NCI-H2227 treated with DMSO at 0.1 percent for 48 hours (cell line): ENCODE data around the gene B3GNT3.
"Not testable (repeated sequence)": the region's sequence is repeated elsewhere in the genome, so short reads cannot be mapped to it uniquely, and the experiment has no call there.

Experiments used
- DNase-seq: peaks from one replicate; lab custom pipeline; 2025; lab: John Stamatoyannopoulos, UW

B3GNT3 gene

DNA sequence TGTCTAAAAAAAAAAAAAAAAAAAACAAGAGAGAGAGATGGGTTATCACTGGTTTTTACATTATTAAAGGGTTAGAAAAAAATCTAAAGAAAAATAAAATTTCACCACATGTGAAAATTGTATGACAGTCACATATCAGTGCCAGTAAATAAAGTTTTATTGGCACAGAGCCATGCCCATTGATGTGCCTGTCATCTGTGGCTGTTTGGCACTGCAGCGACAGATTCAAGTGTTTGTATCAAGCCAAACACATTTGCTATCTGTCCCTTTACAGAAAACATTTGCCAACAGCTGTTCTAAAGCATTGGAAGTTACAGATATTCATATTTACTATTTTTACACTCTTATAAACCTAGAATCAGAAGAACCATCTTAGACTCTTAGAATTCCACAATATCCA is 27.4 kb upstream of the B3GNT3 start:
- DNase-seq, result no peak

- no peak for DNase-seq
Observed at GRCh38 chr19:17770613-17771012, 24.3 kb upstream of the B3GNT3 start.

DNA sequence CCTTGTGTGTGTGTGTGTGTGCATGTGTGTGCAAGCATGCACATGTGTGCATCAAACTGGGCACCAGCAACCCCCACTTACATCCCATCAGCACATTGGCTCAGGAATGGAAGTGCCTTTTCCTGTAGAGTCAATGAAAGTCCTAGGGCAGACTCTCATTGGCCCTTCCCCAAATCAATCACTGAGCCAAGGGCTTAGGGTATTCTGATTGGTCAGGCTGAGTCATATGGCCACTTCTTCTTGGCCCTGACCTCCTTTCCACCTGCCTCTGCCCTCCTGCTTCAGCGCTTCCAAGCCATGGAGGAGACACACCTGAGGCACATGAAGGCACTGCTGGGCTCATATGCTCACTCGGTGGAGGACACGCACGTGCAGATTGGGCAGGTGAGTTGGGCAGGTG is 22.8 kb upstream of the B3GNT3 start:
- DNase-seq, result no peak

DNA sequence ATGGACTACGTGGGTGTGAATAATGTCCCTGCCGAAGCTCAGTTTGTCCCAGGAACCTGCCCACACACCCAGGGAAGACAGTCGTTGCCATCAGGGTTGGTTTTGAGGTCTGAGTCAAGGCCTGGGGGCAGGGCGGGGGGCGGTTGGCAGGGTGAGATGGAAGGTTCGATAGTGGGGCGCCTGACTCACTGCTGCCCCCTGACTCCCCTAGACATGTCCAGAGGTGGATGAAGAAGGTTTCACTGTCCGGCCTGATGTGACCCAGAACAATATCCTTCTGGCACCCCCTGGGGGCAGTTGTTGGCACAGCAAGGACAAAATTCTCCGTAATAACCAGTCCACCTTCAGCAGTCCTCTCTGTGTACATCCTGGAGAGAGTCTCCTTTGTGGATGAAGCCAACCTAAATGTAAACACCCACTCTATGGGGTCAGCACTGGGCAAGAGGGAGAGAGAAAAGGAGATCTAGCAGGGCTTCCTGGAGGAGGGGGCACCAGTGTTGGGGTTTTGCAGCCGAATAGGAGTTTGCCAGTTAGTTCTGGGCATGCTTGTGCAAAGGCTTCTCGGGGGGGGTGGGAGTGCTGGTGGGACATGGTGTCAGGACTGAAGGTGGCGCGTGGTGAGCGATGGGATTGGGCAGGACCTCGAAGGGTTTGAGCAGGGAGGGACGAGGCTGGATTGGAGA is 19.6 kb upstream of the B3GNT3 start:
- DNase-seq, result no peak

GRCh38 chr19:17775991-17776803 is 18.7 kb upstream of the B3GNT3 start:
- no peak for DNase-seq

DNA sequence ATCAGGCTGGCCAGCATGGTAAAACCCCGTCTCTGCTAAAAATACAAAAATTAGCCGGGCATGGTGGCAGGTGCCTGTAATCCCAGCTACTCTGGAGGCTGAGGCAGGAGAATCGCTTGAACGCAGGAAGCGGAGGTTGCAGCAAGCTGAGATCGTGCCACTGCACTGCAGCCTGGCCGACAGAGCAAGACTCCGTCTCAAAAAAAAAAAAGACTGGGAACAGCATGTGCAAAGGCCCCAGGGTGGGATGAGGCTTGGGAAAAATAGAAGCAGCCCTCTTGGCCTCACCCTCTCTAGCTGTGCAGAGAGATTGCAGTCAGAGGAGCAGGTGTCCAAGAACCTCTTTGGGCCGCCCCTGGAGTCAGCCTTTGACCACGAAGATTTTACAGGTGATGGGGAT is 17.1 kb upstream of the B3GNT3 start:
- not testable (repeated sequence) for DNase-seq

DNA sequence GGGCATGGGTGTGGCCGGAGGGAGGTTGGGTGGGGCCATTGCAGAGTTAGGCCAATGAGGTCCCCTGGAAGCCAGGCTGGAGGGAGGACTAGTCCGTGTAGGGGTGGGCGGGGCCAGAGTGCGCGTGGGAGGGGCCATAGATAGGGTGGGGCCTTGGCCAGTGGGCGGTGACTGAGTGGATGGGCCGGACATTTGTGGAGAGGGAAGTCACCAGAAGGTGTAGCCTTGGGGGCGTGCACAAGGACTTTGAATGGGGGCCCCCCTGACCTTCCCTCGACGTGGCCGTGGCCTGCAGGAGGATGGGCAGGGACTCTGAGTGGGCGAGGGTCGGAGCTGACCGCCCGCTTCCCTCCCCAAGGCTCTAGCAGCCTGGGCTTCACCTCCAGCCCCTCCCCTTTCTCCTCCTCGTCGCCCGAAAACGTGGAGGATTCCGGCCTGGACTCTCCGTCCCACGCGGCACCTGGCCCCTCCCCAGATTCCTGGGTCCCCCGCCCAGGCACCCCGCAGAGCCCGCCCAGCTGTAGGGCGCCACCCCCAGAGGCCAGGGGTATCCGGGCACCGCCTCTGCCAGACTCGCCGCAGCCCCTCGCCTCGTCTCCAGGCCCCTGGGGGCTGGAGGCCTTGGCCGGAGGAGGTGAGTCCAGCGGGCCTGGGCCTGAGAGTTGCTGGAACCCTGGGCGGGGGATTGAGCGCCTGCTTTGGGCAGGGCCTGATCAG is 16.5 kb upstream of the B3GNT3 start:
- no peak for DNase-seq

DNA sequence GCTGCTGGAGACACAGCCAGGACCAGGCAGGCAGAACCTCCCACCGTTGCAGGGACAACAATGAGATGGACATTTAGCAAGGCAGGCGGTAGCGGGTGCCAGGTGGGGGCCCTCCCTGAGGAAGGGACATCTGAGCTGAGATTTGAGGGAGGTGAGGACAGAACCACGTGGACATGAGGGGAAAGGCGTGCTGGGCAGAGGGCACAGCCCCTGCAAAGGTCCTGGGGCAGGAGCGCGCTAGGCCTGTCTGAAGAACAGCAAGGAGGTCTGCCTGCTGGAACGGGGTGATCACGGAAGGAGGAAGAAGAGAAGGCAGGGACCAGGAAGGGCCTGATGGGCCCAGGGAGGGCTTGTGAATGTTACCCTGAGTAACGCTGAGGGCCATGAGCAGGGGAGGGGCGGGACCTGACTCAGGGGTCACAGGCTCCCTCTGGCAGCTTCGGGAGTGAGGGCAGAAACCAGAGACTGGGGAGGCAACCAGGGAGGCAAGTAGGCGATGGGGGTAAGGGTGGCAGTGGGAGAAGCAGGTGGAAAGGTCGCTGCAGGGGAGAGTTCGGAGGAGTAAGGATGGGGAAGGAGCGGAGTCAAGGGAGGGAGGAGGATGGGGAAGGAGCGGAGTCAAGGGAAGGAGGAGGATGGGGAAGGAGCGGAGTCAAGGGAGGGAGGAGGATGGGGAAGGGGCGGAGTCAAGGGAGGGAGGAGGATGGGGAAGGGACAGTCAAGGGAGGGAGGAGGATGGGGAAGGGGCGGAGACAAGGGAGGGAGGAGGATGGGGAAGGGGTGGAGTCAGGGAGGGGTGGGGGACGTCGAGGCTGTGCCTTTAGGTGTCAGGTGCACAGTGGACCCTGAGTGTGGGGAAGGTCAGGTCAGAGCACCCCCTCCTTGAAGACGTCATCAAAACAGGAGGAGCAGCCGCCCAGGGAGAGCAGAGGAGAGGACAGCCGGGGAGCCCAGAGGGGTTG is 15.7 kb upstream of the B3GNT3 start:
- DNase-seq, result no peak

DNA sequence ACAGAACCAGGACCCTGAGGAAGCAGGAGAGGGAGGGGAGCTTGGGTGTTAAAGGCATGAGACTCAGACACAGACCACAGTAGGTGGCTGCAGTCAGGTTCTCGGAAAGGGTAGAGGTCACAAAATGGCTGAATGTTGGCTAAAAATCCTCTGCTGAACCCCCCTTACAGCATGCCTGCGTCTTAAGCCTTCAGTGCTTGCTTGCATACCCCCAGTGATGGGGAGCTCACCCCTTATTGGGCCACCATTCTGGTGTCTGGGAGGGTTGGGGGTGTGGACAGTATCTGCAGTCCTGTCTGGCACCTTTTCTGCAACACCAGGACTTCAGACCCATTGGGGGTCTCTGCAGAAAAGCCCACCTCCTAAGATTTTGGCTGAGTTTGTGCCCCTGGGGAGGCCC is 14.2 kb upstream of the B3GNT3 start:
- DNase-seq, result no peak

DNA sequence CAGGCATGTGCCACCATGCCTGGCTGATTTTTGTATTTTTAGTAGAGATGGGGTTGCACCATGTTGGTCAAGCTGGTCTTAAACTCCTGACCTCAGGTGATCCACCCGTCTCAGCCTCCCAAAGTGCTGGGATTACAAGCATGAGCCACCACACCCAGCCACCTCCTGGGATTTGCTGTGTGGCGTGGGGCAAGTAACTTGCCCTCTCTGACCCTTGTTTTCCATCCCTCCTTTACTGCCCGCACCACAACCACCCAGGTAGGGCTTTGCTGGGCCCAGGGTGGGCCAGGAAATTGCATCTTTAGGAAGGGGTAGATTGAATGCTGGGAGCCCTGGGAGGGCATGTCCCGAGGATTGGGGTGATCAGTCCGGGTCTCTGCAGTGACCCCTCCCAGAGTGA is 11.2 kb upstream of the B3GNT3 start:
- DNase-seq, result not testable (repeated sequence)

GRCh38 chr19:17784201-17785008 is 10.5 kb upstream of the B3GNT3 start:
- peak; percentile 35 for DNase-seq

DNA sequence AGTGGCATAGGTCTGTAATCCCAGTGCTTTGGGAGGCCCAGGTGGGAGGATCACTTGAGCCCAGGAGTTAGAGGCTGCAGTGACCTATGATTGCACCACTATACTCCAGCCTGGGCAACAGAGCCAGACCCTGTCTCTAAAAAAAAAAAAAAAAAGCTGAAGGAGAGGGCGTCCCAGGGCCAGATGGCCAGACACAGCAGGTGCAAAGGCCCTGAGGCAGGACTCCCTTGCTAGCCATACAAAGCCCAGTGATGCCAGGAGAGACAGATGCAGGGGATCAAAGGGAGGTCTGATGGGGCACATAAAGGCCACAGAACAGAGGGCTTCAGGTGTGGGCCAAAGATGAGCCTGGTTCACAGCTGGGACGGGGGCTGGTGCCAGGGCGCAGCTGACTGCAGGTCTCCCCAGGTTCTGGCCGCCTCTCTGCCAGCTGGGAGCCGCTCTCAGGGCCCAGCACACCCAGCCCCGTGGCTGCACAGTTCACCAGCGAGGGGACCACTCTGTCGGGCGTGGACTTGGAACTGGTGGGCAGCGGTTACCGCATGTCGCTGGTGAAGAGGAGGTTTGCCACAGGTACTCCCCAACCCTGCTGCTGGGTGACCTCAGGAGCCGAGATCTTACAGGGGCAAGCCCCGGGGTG is 7.5 kb upstream of the B3GNT3 start:
- DNase-seq, result no peak

- no peak for DNase-seq
Observed at GRCh38 chr19:17788632-17789031, 6.3 kb upstream of the B3GNT3 start.

GRCh38 chr19:17790059-17790780 is 4.7 kb upstream of the B3GNT3 start:
- no peak for DNase-seq

DNA sequence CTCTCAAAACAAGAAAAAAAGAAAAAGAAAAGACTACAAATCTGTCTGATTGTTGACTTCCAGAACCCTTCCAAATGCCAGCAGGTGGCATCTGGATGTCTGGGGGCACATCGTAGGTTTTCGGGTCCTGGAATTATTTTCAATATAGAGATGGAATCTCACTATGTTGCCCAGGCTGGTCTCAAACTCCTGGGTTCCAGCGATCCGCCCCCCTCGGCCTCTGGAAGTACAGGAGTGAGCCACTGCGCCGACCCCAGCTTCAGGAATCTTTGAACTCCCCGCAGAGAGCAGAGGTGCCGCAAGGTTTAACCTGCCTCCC is 567 bp upstream of the B3GNT3 start:
- no peak for DNase-seq

DNA sequence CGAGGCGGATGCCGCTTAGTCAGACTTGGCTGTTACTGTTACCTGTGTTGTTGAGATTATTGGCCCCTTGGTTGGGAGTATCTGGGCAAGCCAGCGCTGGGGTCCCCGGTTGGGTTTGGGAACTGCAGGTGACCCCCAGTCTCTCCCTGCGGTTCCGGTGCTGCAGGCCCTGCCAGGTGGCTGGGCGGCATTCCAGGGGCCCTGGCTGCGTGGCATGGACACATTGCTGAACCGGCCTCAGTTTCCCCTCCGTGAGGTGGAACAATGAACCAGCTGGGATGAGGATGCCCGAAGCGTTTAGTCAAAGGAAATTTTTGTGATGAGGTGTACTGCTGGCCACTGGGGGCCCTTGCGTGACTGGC is 538 bp downstream of the B3GNT3 start:
- no peak for DNase-seq

DNA sequence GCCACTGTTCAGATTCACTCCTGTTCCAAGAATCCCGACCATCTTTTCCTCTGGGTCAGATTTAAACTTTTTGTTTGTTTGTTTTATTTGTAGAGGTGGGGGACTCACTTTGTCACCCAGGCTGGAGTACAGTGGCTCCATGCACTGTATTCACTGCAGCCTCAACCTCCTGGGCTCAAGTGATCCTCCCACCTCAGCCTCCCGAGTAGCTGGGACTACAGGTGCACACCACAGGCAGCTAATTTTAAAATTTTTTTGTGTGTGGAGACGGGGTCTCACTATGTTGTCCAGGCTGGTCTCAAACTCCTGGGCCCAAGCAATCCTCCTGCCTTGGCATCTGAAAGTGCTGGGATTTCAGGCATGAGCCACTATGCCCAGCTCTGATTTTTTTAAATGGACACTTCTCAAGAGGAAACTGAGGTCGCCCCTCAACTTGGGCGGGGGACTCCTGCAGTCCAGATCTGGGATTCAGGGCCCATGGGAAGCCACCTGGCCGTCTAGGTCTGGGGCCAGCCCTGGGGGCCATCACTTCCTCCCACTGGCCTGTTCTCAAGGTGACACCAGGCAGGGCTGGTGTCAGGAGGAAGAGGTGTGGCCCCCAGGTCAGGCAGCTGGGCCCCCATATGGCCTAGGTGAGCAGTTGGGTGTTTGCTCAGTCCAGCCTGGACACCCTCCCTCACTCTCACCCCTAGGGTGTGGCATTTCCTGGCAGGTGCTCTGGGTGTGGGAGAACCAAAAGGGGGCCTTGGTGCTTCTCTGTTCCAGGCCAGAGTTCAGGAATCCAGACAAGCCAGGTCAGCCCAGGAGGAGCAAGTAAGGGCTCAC is 1.3 kb downstream of the B3GNT3 start:
- no peak for DNase-seq

- DNase-seq, result no peak
Observed at GRCh38 chr19:17796838-17797423, 2.0 kb downstream of the B3GNT3 start.
